Mesendoderm (in vitro differentiated cells): ENCODE results near the gene MAP3K13.
"Not testable (repeated sequence)": the region's sequence is repeated elsewhere in the genome, so short reads cannot be mapped to it uniquely, and the experiment has no call there.

ENCODE experiments used
- DNase-seq: peaks from one replicate; pipeline ENCODE4 v3.0.0; 2013
- H2AK5ac ChIP-seq: 2 replicates; pipeline ENCODE4 v1.6.1; 2013; ENCODE audit warnings: low read length, inconsistent platforms
- H2BK120ac ChIP-seq: 2 replicates; pipeline ENCODE4 v1.6.1; 2013; ENCODE audit warnings: low read depth, mild to moderate bottlenecking, low read length, moderate library complexity, mixed read lengths
- H2BK15ac ChIP-seq: replicated peaks from 2 replicates; pipeline ENCODE4 v1.6.1; 2013; ENCODE audit warnings: low read depth, mild to moderate bottlenecking, moderate library complexity
- H2BK5ac ChIP-seq: 2 replicates; pipeline ENCODE4 v1.6.1; 2013; ENCODE audit warnings: low read length, inconsistent platforms
- H3K18ac ChIP-seq: 2 replicates; pipeline ENCODE4 v1.6.1; 2013; ENCODE audit warnings: mild to moderate bottlenecking, low read length, mixed read lengths
- H3K23ac ChIP-seq: one replicate; pipeline ENCODE4 v1.6.1; 2013; ENCODE audit warnings: low read length
- H3K27ac ChIP-seq: 2 replicates; pipeline ENCODE4 v1.5.1; 2013; ENCODE audit warnings: low read depth, mild to moderate bottlenecking, inconsistent platforms, low read length, moderate library complexity
- H3K27me3 ChIP-seq: 2 replicates; pipeline ENCODE4 v1.6.1; 2013; ENCODE audit warnings: low read length, control low read depth, mild to moderate bottlenecking, inconsistent platforms; ENCODE audit not compliant: insufficient read depth, poor library complexity
- H3K36me3 ChIP-seq: 2 replicates; pipeline ENCODE4 v1.6.1; 2013; ENCODE audit warnings: low read length, inconsistent platforms; ENCODE audit not compliant: control insufficient read depth, insufficient read depth
- H3K4ac ChIP-seq: one replicate; pipeline ENCODE4 v1.6.1; 2013; ENCODE audit warnings: low read depth, mild to moderate bottlenecking, low read length, moderate library complexity
- H3K4me1 ChIP-seq: 2 replicates; pipeline ENCODE4 v1.6.1; 2013; ENCODE audit warnings: low read depth, low read length, inconsistent platforms; ENCODE audit not compliant: control insufficient read depth
- H3K4me2 ChIP-seq: 2 replicates; pipeline ENCODE4 v1.6.1; 2013; ENCODE audit warnings: low read length
- H3K4me3 ChIP-seq: 2 replicates; pipeline ENCODE4 v1.5.1; 2013; ENCODE audit warnings: mild to moderate bottlenecking, low read length
- H3K56ac ChIP-seq: one replicate; pipeline ENCODE4 v1.6.1; 2013; ENCODE audit warnings: low read length
- H3K79me1 ChIP-seq: 2 replicates; pipeline ENCODE4 v1.6.1; 2013; ENCODE audit warnings: low read length, inconsistent platforms
- H3K79me2 ChIP-seq: 2 replicates; pipeline ENCODE4 v1.6.1; 2013; ENCODE audit warnings: mild to moderate bottlenecking, low read length; ENCODE audit not compliant: control insufficient read depth, insufficient read depth
- H3K9ac ChIP-seq: 2 replicates; pipeline ENCODE4 v1.6.1; 2013; ENCODE audit warnings: low read length, inconsistent platforms
- H4K5ac ChIP-seq: one replicate; pipeline ENCODE4 v1.6.1; 2013; ENCODE audit warnings: low read length
- H4K8ac ChIP-seq: one replicate; pipeline ENCODE4 v1.6.1; 2013; ENCODE audit warnings: low read depth, mild to moderate bottlenecking, control low read depth, low read length, moderate library complexity
- WGBS: extraction: QIAGEN DNeasy Blood & Tissue Kit; methylation state at CpG from one replicate; pipeline ENCODE4 v1.1.7; 2013; ENCODE audit warnings: low lambda C conversion rate, missing lambda C conversion rate; ENCODE audit not compliant: insufficient coverage; ENCODE audit errors: extremely low coverage; 5-methylcytosine and 5-hydroxymethylcytosine counted together

MAP3K13 gene

DNA sequence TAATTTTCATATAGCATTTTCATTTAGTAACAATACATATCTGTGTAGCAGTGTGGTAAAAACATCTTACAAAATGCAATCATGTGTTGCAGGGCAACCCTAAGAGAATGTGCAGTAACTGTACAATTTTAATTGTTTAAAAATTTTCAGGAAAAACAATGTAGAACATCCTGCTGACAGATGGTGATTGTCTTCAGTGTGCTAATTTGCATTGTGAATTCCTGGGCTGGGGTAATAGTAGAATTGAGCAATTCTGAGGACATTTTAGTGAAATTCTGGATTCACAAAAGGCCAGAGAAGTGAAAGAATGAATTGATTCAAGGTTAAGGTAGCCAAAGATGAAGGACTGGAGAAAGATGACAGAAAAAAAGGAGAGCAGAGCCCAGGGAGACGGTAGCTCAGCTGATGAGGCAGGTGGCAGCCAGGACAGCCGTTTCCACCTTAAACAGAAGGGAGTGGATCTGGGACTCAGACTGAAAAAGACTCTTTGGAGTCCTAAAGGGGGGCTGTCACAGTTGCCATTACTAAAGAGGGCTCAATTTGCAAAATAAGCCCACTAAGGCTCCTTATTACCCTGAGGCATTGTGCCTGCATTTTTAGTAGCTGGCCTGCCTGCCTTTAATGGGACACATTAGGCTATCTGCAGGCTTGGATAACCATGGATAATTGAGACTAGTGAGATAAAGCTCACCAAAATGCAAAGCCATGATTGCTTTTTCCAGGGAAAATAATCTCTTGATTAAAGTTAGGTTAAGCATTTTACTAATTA, 8.6 kb downstream of the MAP3K13 start:
- Histone ChIP-seq H3K23ac (no peak overlapping the region), H3K79me1 (no peaks in the 10 kb centered on the region), H2BK15ac (no peak overlapping the region), H3K4me3 (no peak overlapping the region), H3K36me3 (no peaks in the 10 kb centered on the region), H4K8ac (no peak overlapping the region), H2BK120ac (no peak overlapping the region), H3K27ac (no peak overlapping the region), H3K27me3 (peaks cover 2% of the 10 kb centered on the region), H3K9ac (no peak overlapping the region), H3K56ac (no peak overlapping the region), H3K4ac (no peak overlapping the region), H2BK5ac (no peak overlapping the region), H3K18ac (no peak overlapping the region), H3K4me2 (no peak overlapping the region), H4K5ac (no peak overlapping the region), H2AK5ac (no peak overlapping the region), H3K4me1 (peaks cover 4% of the 10 kb centered on the region), H3K79me2 (no peaks in the 10 kb centered on the region)
- DNase-seq: peak; percentile 74
- no CpG with 5 or more reads among the region's 2 CpGs for WGBS

DNA sequence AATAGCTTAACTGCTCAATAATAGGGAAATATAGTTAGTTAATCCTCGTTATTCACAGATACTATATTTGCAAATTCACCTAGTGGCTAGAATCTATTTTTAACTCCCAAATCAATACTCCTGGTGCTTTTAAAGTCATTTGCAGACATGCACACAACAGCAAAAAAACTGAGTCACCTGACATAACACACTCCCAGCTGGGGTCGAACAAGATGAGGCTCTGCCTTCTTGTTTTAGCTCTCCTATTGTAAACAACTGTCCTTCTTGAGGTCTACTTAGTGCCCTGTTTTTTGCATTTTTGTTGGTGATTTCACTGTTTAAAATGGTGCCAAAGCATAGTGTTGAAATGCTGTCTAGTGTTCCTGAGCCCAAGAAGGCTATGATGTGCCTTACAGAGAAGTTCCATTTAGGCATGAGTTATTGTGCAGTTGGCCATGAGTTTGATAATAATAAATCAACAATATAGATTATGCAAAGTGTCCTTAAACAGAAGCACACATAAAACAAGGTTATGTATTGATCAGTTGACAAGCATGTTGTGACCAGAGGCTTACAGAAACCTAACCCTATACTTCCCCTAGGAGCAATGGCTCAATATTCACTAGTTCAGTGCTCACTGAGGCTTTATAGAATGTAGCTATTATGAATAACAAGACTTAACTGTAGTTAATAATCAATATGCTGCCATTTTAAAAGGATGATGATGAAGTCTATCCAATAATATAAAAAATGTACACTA, 18.6 kb downstream of the MAP3K13 start:
- H3K79me1 ChIP-seq: no peaks in the 10 kb centered on the region
- H3K27ac ChIP-seq: no peak overlapping the region
- no peak overlapping the region for H3K4ac ChIP-seq
- DNase-seq: no peak
- H3K79me2 ChIP-seq: no peaks in the 10 kb centered on the region
- H3K4me2 ChIP-seq: no peak overlapping the region
- no peaks in the 10 kb centered on the region for H3K27me3 ChIP-seq
- H4K5ac ChIP-seq: no peak overlapping the region
- H3K9ac ChIP-seq: no peak overlapping the region
- no peak overlapping the region for H4K8ac ChIP-seq
- H3K23ac ChIP-seq: no peak overlapping the region
- no peak overlapping the region for H3K56ac ChIP-seq
- H3K4me3 ChIP-seq: no peak overlapping the region
- no peak overlapping the region for H2BK120ac ChIP-seq
- WGBS: no CpG with 5 or more reads among the region's 2 CpGs
- H3K36me3 ChIP-seq: no peaks in the 10 kb centered on the region
- no peak overlapping the region for H2AK5ac ChIP-seq
- no peak overlapping the region for H3K18ac ChIP-seq
- H2BK5ac ChIP-seq: no peak overlapping the region
- H2BK15ac ChIP-seq: no peak overlapping the region
- no peaks in the 10 kb centered on the region for H3K4me1 ChIP-seq

DNA sequence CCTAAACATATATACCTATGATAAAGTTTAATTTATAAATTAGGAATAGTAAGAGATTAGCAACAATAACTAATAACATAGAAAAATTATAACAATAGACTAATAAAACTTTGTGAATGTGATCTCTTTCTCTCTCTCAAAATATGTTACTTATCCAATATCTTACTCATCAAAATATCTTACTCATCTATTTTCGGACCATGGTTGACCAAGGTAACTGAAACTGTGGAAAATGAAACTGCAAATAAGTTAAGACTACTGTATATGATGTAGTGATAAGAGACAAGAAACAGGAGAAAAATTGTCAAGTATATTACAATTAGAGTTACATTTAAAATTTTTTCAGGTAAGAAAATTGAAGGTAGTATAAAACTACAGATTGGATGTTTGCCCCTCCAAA, 19.2 kb downstream of the MAP3K13 start:
- H3K9ac ChIP-seq: no peak overlapping the region
- H2AK5ac ChIP-seq: no peak overlapping the region
- no peak overlapping the region for H4K8ac ChIP-seq
- H3K23ac ChIP-seq: no peak overlapping the region
- no peak overlapping the region for H3K4me2 ChIP-seq
- no peak overlapping the region for H4K5ac ChIP-seq
- WGBS: no CpG with 5 or more reads among the region's 1 CpG
- no peak overlapping the region for H3K27ac ChIP-seq
- H3K79me2 ChIP-seq: no peaks in the 10 kb centered on the region
- no peak overlapping the region for H3K4me3 ChIP-seq
- no peaks in the 10 kb centered on the region for H3K27me3 ChIP-seq
- H3K56ac ChIP-seq: no peak overlapping the region
- no peaks in the 10 kb centered on the region for H3K36me3 ChIP-seq
- no peak overlapping the region for H2BK5ac ChIP-seq
- no peak for DNase-seq
- H3K4ac ChIP-seq: no peak overlapping the region
- H2BK120ac ChIP-seq: no peak overlapping the region
- H3K79me1 ChIP-seq: no peaks in the 10 kb centered on the region
- no peak overlapping the region for H2BK15ac ChIP-seq
- H3K4me1 ChIP-seq: no peaks in the 10 kb centered on the region
- H3K18ac ChIP-seq: no peak overlapping the region

DNA sequence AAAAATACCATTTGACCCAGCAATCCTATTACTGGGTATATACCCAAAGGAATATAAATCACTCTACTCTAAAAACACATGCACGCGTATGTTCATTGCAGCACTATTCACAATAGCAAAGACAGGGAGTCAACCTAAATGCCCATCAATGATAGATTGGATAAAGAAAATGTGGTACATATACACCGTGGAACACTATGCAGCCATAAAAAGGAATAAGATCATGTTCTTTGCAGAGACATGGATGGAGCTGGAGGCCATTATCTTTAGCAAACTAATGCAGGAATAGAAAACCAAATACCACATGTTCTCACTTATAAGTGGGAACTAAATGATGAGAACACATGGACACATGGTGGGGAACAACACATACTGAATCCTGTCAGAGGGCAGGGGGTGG, 23.6 kb downstream of the MAP3K13 start:
- H3K4ac ChIP-seq, H3K18ac ChIP-seq, H4K8ac ChIP-seq, H3K79me1 ChIP-seq, H3K27ac ChIP-seq, H3K27me3 ChIP-seq, H3K9ac ChIP-seq, H3K4me1 ChIP-seq, H2AK5ac ChIP-seq, H3K23ac ChIP-seq, H4K5ac ChIP-seq, H3K4me3 ChIP-seq, H2BK120ac ChIP-seq, H3K79me2 ChIP-seq, DNase-seq, H3K36me3 ChIP-seq, H2BK5ac ChIP-seq, H3K56ac ChIP-seq, H3K4me2 ChIP-seq, H2BK15ac ChIP-seq: not testable (repeated sequence)
- whole genome bisulfite sequencing: no CpG with 5 or more reads among the region's 3 CpGs

DNA sequence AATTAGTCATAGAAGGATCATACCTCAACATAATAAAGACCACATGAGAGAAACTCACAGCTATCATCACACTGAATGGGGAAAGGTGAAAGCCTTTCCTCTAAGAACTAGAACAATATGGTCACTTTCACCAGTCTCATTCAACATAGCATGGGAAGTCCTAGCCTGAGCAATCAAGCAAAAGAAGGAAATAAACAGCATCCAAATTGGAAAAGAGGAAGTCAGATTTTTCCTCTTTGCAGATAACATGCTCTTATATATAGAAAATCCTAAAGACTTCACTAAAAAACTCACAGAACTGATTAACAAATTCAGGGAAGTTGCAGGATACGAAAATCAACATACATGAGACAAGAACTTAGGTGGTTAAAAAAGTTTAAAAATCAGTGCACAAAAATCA, 24.7 kb downstream of the MAP3K13 start:
- H2AK5ac ChIP-seq: no peak overlapping the region
- H3K4ac ChIP-seq: no peak overlapping the region
- no peak overlapping the region for H3K9ac ChIP-seq
- no peak overlapping the region for H3K23ac ChIP-seq
- H3K36me3 ChIP-seq: no peaks in the 10 kb centered on the region
- no peaks in the 10 kb centered on the region for H3K79me1 ChIP-seq
- H3K18ac ChIP-seq: no peak overlapping the region
- H3K4me3 ChIP-seq: no peak overlapping the region
- H3K27me3 ChIP-seq: no peaks in the 10 kb centered on the region
- H4K5ac ChIP-seq: no peak overlapping the region
- WGBS: no CpG with 5 or more reads among the region's 1 CpG
- no peak overlapping the region for H3K27ac ChIP-seq
- DNase-seq: no peak
- H3K4me2 ChIP-seq: no peak overlapping the region
- H3K56ac ChIP-seq: no peak overlapping the region
- H2BK15ac ChIP-seq: no peak overlapping the region
- H3K4me1 ChIP-seq: no peaks in the 10 kb centered on the region
- no peak overlapping the region for H2BK120ac ChIP-seq
- H4K8ac ChIP-seq: no peak overlapping the region
- H2BK5ac ChIP-seq: no peak overlapping the region
- no peaks in the 10 kb centered on the region for H3K79me2 ChIP-seq
